ENCODE data around the gene ATP13A4. TPM values are rescaled to one million over a fixed set of nuclear protein-coding genes. Genes with fewer than 3 reads are reported as not detected.
"Not testable (repeated sequence)": the region's sequence is repeated elsewhere in the genome, so short reads cannot be mapped to it uniquely, and the experiment has no call there.

ATP13A4 gene
- total and polyA plus RNA-seq, 9 donors = 0.33 to 4.8 (median 0.69) TPM

- no peak for DNase-seq
- WGBS (ENCODE audit: insufficient coverage) = 64% methylated on average over 4 of the region's 7 CpGs
- no peaks in the 10 kb centered on the region for H3K9me3 ChIP-seq (replicated peaks; ENCODE audit: control insufficient read depth, low read depth, low read length)
These were observed 24.2 kb downstream of the ATP13A4 start for GRCh38 chr3:193530231-193531165.

GRCh38 chr3:193526085-193526484 lies 28.6 kb downstream of the ATP13A4 start:
- not testable (repeated sequence) for H3K27ac ChIP-seq (ENCODE audit: low read length); H3K9me3 ChIP-seq (replicated peaks; ENCODE audit: control insufficient read depth, low read depth, low read length); H3K4me1 ChIP-seq (ENCODE audit: control insufficient read depth, insufficient read depth, low read length); DNase-seq; H3K4me3 ChIP-seq (ENCODE audit: low read length); H3K27me3 ChIP-seq (ENCODE audit: control insufficient read depth, insufficient read depth, low read length); H3K36me3 ChIP-seq (ENCODE audit: control insufficient read depth, insufficient read depth, low read length)
- no CpG with 5 or more reads among the region's 2 CpGs for WGBS (ENCODE audit: insufficient coverage)

More at GRCh38 chr3:193530231-193531165, 24.2 kb downstream of the ATP13A4 start:
- H3K4me1 ChIP-seq (ENCODE audit: control insufficient read depth, insufficient read depth, low read length) = no peaks in the 10 kb centered on the region
- no peak overlapping the region for H3K4me3 ChIP-seq (ENCODE audit: low read length)
- no peak overlapping the region for H3K27ac ChIP-seq (ENCODE audit: low read length)
- H3K36me3 ChIP-seq (ENCODE audit: control insufficient read depth, insufficient read depth, low read length) = no peaks in the 10 kb centered on the region
- H3K27me3 ChIP-seq (ENCODE audit: control insufficient read depth, insufficient read depth, low read length) = no peaks in the 10 kb centered on the region

GRCh38 chr3:193522473-193522872 lies 32.2 kb downstream of the ATP13A4 start:
- Histone ChIP-seq H3K36me3 (ENCODE audit: control insufficient read depth, insufficient read depth, low read length) (no peaks in the 10 kb centered on the region), H3K4me3 (ENCODE audit: low read length) (no peak overlapping the region), H3K27me3 (ENCODE audit: control insufficient read depth, insufficient read depth, low read length) (no peaks in the 10 kb centered on the region), H3K9me3 (replicated peaks; ENCODE audit: control insufficient read depth, low read depth, low read length) (no peaks in the 10 kb centered on the region), H3K4me1 (ENCODE audit: control insufficient read depth, insufficient read depth, low read length) (no peaks in the 10 kb centered on the region), H3K27ac (ENCODE audit: low read length) (no peak overlapping the region)
- no CpG with 5 or more reads among the region's 4 CpGs for WGBS (ENCODE audit: insufficient coverage)
- no peak for DNase-seq

DNA sequence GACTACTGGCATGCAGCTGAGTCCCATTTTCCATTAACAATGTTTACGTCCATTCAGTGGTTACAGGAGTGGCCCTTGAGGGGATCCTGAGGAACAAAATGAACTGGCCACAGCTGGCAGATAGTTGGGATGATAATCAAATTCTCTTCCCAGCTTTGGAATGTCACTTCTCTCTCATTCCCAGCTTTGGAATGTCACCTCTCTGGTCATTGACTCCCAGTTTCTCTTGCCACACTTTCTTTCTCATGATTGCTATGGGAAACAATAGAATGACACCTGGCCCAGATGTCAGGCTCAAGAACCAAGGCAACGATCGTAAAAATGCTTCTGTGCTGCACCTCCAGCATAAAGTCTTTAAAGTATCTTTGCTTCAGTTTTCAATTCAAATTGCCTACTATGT lies 34.0 kb downstream of the ATP13A4 start:
- H3K27ac ChIP-seq (ENCODE audit: low read length) = no peak overlapping the region
- 83% methylated on average over 1 of the region's 3 CpGs for WGBS (ENCODE audit: insufficient coverage)
- H3K4me1 ChIP-seq (ENCODE audit: control insufficient read depth, insufficient read depth, low read length) = no peaks in the 10 kb centered on the region
- H3K36me3 ChIP-seq (ENCODE audit: control insufficient read depth, insufficient read depth, low read length) = no peaks in the 10 kb centered on the region
- H3K4me3 ChIP-seq (ENCODE audit: low read length) = no peak overlapping the region
- H3K9me3 ChIP-seq (replicated peaks; ENCODE audit: control insufficient read depth, low read depth, low read length) = no peaks in the 10 kb centered on the region
- no peak for DNase-seq
- no peaks in the 10 kb centered on the region for H3K27me3 ChIP-seq (ENCODE audit: control insufficient read depth, insufficient read depth, low read length)

GRCh38 chr3:193515966-193516365 lies 38.7 kb downstream of the ATP13A4 start:
- Histone ChIP-seq H3K4me1 (ENCODE audit: control insufficient read depth, insufficient read depth, low read length) (no peaks in the 10 kb centered on the region), H3K9me3 (replicated peaks; ENCODE audit: control insufficient read depth, low read depth, low read length) (no peaks in the 10 kb centered on the region), H3K27ac (ENCODE audit: low read length) (no peak overlapping the region), H3K4me3 (ENCODE audit: low read length) (no peak overlapping the region), H3K36me3 (ENCODE audit: control insufficient read depth, insufficient read depth, low read length) (no peaks in the 10 kb centered on the region), H3K27me3 (ENCODE audit: control insufficient read depth, insufficient read depth, low read length) (no peaks in the 10 kb centered on the region)
- WGBS (ENCODE audit: insufficient coverage) = no CpG with 5 or more reads among the region's 2 CpGs
- no peak for DNase-seq

- no peaks in the 10 kb centered on the region for H3K36me3 ChIP-seq (ENCODE audit: control insufficient read depth, insufficient read depth, low read length)
- no peak overlapping the region for H3K27ac ChIP-seq (ENCODE audit: low read length)
- H3K27me3 ChIP-seq (ENCODE audit: control insufficient read depth, insufficient read depth, low read length) = no peaks in the 10 kb centered on the region
- WGBS (ENCODE audit: insufficient coverage) = 82% methylated on average over 6 of the region's 12 CpGs
- H3K4me1 ChIP-seq (ENCODE audit: control insufficient read depth, insufficient read depth, low read length) = no peaks in the 10 kb centered on the region
- no peak for DNase-seq
- no peak overlapping the region for H3K4me3 ChIP-seq (ENCODE audit: low read length)
- no peaks in the 10 kb centered on the region for H3K9me3 ChIP-seq (replicated peaks; ENCODE audit: control insufficient read depth, low read depth, low read length)
These were observed 44.5 kb downstream of the ATP13A4 start for GRCh38 chr3:193510154-193510553.

DNA sequence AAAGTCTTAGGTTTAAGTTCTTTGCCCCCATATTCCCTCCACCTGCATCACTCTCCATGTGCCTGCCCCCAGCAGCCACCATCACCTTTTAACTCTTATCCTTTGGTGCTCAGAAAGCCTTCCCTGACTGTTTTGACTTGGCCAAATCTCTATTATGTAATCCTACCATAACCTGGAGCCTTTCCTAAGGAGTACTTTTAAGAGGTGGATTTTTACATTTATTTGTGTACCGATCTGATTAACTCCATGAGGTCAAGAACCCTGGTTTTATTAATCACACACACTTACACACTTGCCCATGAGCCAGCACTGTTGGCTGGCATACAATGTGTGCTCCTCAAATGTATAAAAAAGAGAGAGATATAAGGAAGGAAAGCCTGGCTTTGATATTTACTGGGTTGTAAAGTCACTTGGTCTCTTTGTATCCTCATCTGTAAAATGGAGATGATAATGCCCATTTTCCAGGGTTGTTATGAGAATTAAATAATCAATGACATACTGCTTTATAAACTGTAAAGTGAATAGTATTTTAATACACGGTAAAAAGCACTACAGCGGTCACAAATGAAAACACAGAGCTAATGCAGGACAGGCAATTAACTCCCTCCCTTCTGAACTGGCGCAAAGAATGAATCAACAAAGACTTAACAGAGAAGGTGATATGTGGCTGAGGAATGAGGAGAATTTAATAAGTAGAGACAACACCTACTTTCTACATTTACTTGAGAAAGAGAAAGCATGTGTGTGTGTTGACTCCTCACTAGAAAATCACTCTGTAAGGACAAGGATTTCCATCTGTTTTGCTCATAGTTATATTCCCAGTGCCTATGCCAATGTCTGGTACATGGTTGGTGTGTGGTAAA lies 45.4 kb downstream of the ATP13A4 start:
- Histone ChIP-seq H3K4me3 (ENCODE audit: low read length) (no peak overlapping the region), H3K9me3 (replicated peaks; ENCODE audit: control insufficient read depth, low read depth, low read length) (no peaks in the 10 kb centered on the region), H3K27me3 (ENCODE audit: control insufficient read depth, insufficient read depth, low read length) (no peaks in the 10 kb centered on the region), H3K27ac (ENCODE audit: low read length) (no peak overlapping the region), H3K36me3 (ENCODE audit: control insufficient read depth, insufficient read depth, low read length) (no peaks in the 10 kb centered on the region), H3K4me1 (ENCODE audit: control insufficient read depth, insufficient read depth, low read length) (no peaks in the 10 kb centered on the region)
- DNase-seq = no peak
- no CpG with 5 or more reads among the region's 4 CpGs for WGBS (ENCODE audit: insufficient coverage)

GRCh38 chr3:193508108-193508507 lies 46.6 kb downstream of the ATP13A4 start:
- H3K9me3 ChIP-seq (replicated peaks; ENCODE audit: control insufficient read depth, low read depth, low read length) = no peaks in the 10 kb centered on the region
- no peak for DNase-seq
- no peak overlapping the region for H3K4me3 ChIP-seq (ENCODE audit: low read length)
- H3K27ac ChIP-seq (ENCODE audit: low read length) = no peak overlapping the region
- H3K27me3 ChIP-seq (ENCODE audit: control insufficient read depth, insufficient read depth, low read length) = no peaks in the 10 kb centered on the region
- no CpG with 5 or more reads among the region's 2 CpGs for WGBS (ENCODE audit: insufficient coverage)
- H3K36me3 ChIP-seq (ENCODE audit: control insufficient read depth, insufficient read depth, low read length) = no peaks in the 10 kb centered on the region
- no peaks in the 10 kb centered on the region for H3K4me1 ChIP-seq (ENCODE audit: control insufficient read depth, insufficient read depth, low read length)

- H3K27ac ChIP-seq (ENCODE audit: low read length) = peak overlapping the region; percentile 22
- no CpG with 5 or more reads among the region's 3 CpGs for WGBS (ENCODE audit: insufficient coverage)
These were observed 47.1 kb downstream of the ATP13A4 start for GRCh38 chr3:193507566-193507965.

DNA sequence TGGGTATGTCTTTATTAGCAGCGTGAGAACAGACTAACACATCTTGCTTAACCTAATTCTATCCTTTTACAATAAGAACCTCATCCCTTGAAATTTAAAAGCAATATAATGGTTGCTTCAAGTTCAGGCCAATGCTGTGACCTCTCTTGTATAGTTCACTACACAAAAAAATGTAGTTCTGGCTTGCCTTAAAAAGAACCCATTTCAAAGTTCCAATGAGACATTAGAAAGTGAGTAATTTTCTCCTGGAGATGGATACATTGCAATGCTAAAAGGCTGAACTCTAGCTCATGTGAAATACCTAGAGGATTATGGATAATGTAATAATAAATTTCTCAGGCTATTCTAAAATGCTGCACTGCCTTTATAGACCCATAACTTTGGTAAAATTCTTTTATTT lies 47.8 kb downstream of the ATP13A4 start:
- Histone ChIP-seq H3K27ac (ENCODE audit: low read length) (no peak overlapping the region), H3K4me3 (ENCODE audit: low read length) (no peak overlapping the region), H3K4me1 (ENCODE audit: control insufficient read depth, insufficient read depth, low read length) (no peaks in the 10 kb centered on the region), H3K27me3 (ENCODE audit: control insufficient read depth, insufficient read depth, low read length) (no peaks in the 10 kb centered on the region), H3K36me3 (ENCODE audit: control insufficient read depth, insufficient read depth, low read length) (no peaks in the 10 kb centered on the region), H3K9me3 (replicated peaks; ENCODE audit: control insufficient read depth, low read depth, low read length) (no peaks in the 10 kb centered on the region)
- no CpG with 5 or more reads among the region's 1 CpG for WGBS (ENCODE audit: insufficient coverage)
- peak; percentile 89 for DNase-seq

More at GRCh38 chr3:193507566-193507965, 47.1 kb downstream of the ATP13A4 start:
- H3K9me3 ChIP-seq (replicated peaks; ENCODE audit: control insufficient read depth, low read depth, low read length) = no peaks in the 10 kb centered on the region
- H3K4me3 ChIP-seq (ENCODE audit: low read length) = no peak overlapping the region
- H3K27me3 ChIP-seq (ENCODE audit: control insufficient read depth, insufficient read depth, low read length) = no peaks in the 10 kb centered on the region
- no peak for DNase-seq
- no peaks in the 10 kb centered on the region for H3K36me3 ChIP-seq (ENCODE audit: control insufficient read depth, insufficient read depth, low read length)
- H3K4me1 ChIP-seq (ENCODE audit: control insufficient read depth, insufficient read depth, low read length) = no peaks in the 10 kb centered on the region
